ENCODE results near the gene ARL3. TPM values are rescaled to one million over a fixed set of nuclear protein-coding genes. Genes with fewer than 3 reads are reported as not detected.

ARL3 gene
- total RNA-seq, 4 donors from 2014 or later: 7.9 to 9.8 (median 8.4) TPM

DNA sequence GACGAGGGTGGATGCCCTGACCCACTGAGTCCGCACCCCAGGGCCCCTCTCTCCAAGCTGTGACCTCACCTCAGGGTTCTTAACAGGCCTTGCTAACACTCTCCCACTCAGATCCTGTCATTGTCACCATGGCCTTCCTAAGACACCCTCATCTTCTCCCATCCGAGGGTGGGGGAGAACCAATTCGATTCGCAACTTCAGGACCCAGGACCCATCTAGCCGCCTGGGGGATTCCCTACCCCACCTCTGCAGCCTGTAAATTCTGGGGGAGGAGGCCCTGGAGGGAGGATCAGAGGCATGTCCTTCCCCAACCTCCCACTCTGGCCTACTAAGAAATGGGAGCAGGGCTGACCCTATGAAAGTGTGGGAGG lies 52.6 kb downstream of the ARL3 start:
- no peak overlapping the region for H3K4me3 ChIP-seq
- peak overlapping the region in 3 of 4 donors; percentile 16 to 51 (median 28) for H3K27ac ChIP-seq (replicated peaks in 1 of 4)
- TF ChIP-seq CTCF (IDR thresholded peaks at IDR 0.05) (no peak), POLR2A (IDR thresholded peaks at IDR 0.05; ENCODE audit: low read depth) (no peak), EP300 (IDR thresholded peaks at IDR 0.05) (no peak), POLR2AphosphoS5 (IDR thresholded peaks at IDR 0.05) (no peak)
- peaks cover 32 to 43% (median 37%) of the 10 kb centered on the region in 4 donors for H3K4me1 ChIP-seq
- H3K36me3 ChIP-seq: peaks cover 7 to 26% (median 21%) of the 10 kb centered on the region in 4 donors
- no peak for DNase-seq (ENCODE audit: extremely low spot score)
- intact Hi-C loops (cut with DNase I): no loop called here
- H3K27me3 ChIP-seq: no peaks in the 10 kb centered on the region
- WGBS: 70% methylated on average over 4 of the region's 6 CpGs
- no peaks in the 10 kb centered on the region for H3K9me3 ChIP-seq

GRCh38 chr10:102660888-102661657 lies 53.1 kb downstream of the ARL3 start:
- H3K27me3 ChIP-seq: no peaks in the 10 kb centered on the region
- DNase-seq (ENCODE audit: extremely low spot score): no peak
- peaks cover 32 to 45% (median 37%) of the 10 kb centered on the region in 4 donors for H3K4me1 ChIP-seq
- H3K4me3 ChIP-seq: peak overlapping the region in 1 of 4 donors; percentile 15
- no peaks in the 10 kb centered on the region for H3K9me3 ChIP-seq
- H3K27ac ChIP-seq (replicated peaks in 1 of 4): peak overlapping the region; percentile 8 to 58 (median 40)
- 3% methylated on average over 8 of the region's 22 CpGs for WGBS
- intact Hi-C loops (cut with DNase I): no loop called here
- TF ChIP-seq CTCF (IDR thresholded peaks at IDR 0.05): no peak
- TF ChIP-seq POLR2A (IDR thresholded peaks at IDR 0.05; ENCODE audit: low read depth): no peak
- TF ChIP-seq POLR2AphosphoS5 (IDR thresholded peaks at IDR 0.05): peak; percentile 42 to 63
- no peak for TF ChIP-seq EP300 (IDR thresholded peaks at IDR 0.05)
- peaks cover 12 to 32% (median 27%) of the 10 kb centered on the region in 4 donors for H3K36me3 ChIP-seq

GRCh38 chr10:102658802-102659201 lies 55.4 kb downstream of the ARL3 start:
- DNase-seq (ENCODE audit: extremely low spot score): no peak
- TF ChIP-seq CTCF (IDR thresholded peaks at IDR 0.05) (no peak), EP300 (IDR thresholded peaks at IDR 0.05) (no peak), POLR2A (IDR thresholded peaks at IDR 0.05; ENCODE audit: low read depth) (no peak), POLR2AphosphoS5 (IDR thresholded peaks at IDR 0.05) (no peak)
- no peak overlapping the region for H3K4me3 ChIP-seq
- no peaks in the 10 kb centered on the region for H3K27me3 ChIP-seq
- H3K4me1 ChIP-seq: peaks cover 37 to 57% (median 45%) of the 10 kb centered on the region in 4 donors
- H3K9me3 ChIP-seq: no peaks in the 10 kb centered on the region
- H3K27ac ChIP-seq (replicated peaks in 1 of 4): peak overlapping the region in 3 of 4 donors; percentile 42 to 71 (median 62)
- intact Hi-C loops (cut with DNase I): no loop called here
- H3K36me3 ChIP-seq: peaks cover 28 to 54% (median 49%) of the 10 kb centered on the region in 4 donors
- 85% methylated on average over 5 of the region's 5 CpGs for WGBS

- Histone ChIP-seq H3K9me3 (no peaks in the 10 kb centered on the region), H3K4me3 (no peak overlapping the region), H3K36me3 (peaks cover 32 to 61% (median 55%) of the 10 kb centered on the region in 4 donors), H3K27ac (replicated peaks in 1 of 4) (peak overlapping the region; percentile 14 to 71 (median 52)), H3K4me1 (peaks cover 37 to 62% (median 52%) of the 10 kb centered on the region in 4 donors), H3K27me3 (no peaks in the 10 kb centered on the region)
- 64% methylated on average over 11 of the region's 13 CpGs for WGBS
- intact Hi-C loops (cut with DNase I): no loop called here
- no peak for DNase-seq (ENCODE audit: extremely low spot score)
- TF ChIP-seq CTCF (IDR thresholded peaks at IDR 0.05) (no peak), POLR2A (IDR thresholded peaks at IDR 0.05; ENCODE audit: low read depth) (no peak), EP300 (IDR thresholded peaks at IDR 0.05) (no peak), POLR2AphosphoS5 (IDR thresholded peaks at IDR 0.05) (no peak)
Measured at GRCh38 chr10:102657984-102658724, 56.0 kb downstream of the ARL3 start.

All from esophagus muscularis mucosa (tissue), 4 donors.